SU-DHL-6 (cell line): ENCODE results near the gene EFTUD2.

Experiments
- H2AFZ ChIP-seq: fragments of 200-600 bp; sonication (generic); 2 replicates; pipeline ENCODE4 v1.6.1; 2014; ENCODE audit warnings: low read depth, mild to moderate bottlenecking, moderate library complexity, mixed read lengths, antibody characterized with exemption, low read length; ENCODE audit not compliant: severe bottlenecking
- H3F3A ChIP-seq: fragments of 200-600 bp; shearing (Covaris generic); 2 replicates; pipeline ENCODE4 v1.6.0; 2016; ENCODE audit warnings: antibody characterized with exemption, mild to moderate bottlenecking; ENCODE audit not compliant: insufficient read depth
- H3K27ac ChIP-seq: fragments of 200-600 bp; sonication (generic); 2 replicates; pipeline ENCODE4 v1.5.1; 2016; ENCODE audit warnings: low read depth, mild to moderate bottlenecking, low read length, moderate library complexity, mixed read lengths
- H3K27me3 ChIP-seq: fragments of 200-600 bp; sonication (generic), shearing (Covaris generic); 2 replicates; pipeline ENCODE4 v1.6.0; 2014; ENCODE audit warnings: mild to moderate bottlenecking, low read length
- H3K36me3 ChIP-seq: fragments of 200-600 bp; sonication (generic); 2 replicates; pipeline ENCODE4 v1.6.1; 2014; ENCODE audit warnings: mild to moderate bottlenecking, low read length, mixed read lengths
- H3K4me2 ChIP-seq: fragments of 300-600, 200-600 bp; shearing (Covaris generic), sonication (generic); 2 replicates; pipeline ENCODE4 v1.6.0; 2014; ENCODE audit warnings: low read length, low read depth, mild to moderate bottlenecking; ENCODE audit not compliant: poor library complexity, severe bottlenecking
- H3K4me3 ChIP-seq: fragments of 200-600 bp; sonication (generic); 2 replicates; pipeline ENCODE4 v1.5.1; 2014; ENCODE audit warnings: antibody characterized with exemption, low read length, mild to moderate bottlenecking, mixed read lengths; ENCODE audit not compliant: insufficient read depth, poor library complexity, severe bottlenecking
- H3K79me2 ChIP-seq: fragments of 200-600 bp; sonication (generic); 2 replicates; pipeline ENCODE4 v1.6.1; 2014; ENCODE audit warnings: mild to moderate bottlenecking, low read length, moderate library complexity; ENCODE audit not compliant: insufficient read depth
- H3K9ac ChIP-seq: fragments of 200-600 bp; sonication (generic); 2 replicates; pipeline ENCODE4 v1.7.0; 2014; ENCODE audit warnings: mild to moderate bottlenecking, low read length
- H3K9me2 ChIP-seq: fragments of 200-600 bp; sonication (generic); replicated peaks from 2 replicates; pipeline ENCODE4 v1.6.1; 2014; ENCODE audit warnings: low read length; ENCODE audit not compliant: insufficient read depth
- H3K9me3 ChIP-seq: fragments of 200-600 bp; sonication (generic); 2 replicates; pipeline ENCODE4 v1.6.1; 2014; ENCODE audit warnings: low read length, mixed read lengths; ENCODE audit not compliant: insufficient read depth
- H4K20me1 ChIP-seq: fragments of 200-600 bp; sonication (generic); 2 replicates; pipeline ENCODE4 v1.6.1; 2014; ENCODE audit warnings: low read depth, mild to moderate bottlenecking, antibody characterized with exemption, low read length, moderate library complexity, mixed read lengths
- EZH2phosphoT487 ChIP-seq: fragments of 200-600 bp; sonication (generic), shearing (Covaris generic); conservative IDR thresholded peaks from 2 replicates; pipeline ENCODE4 v1.6.1; 2018; ENCODE audit warnings: mild to moderate bottlenecking, antibody characterized with exemption, low read length, moderate library complexity, mixed read lengths
- TF ChIP-seq, protein P1 (sequence below): fragments of 200-600 bp; sonication (generic); IDR thresholded peaks from one replicate; pipeline ENCODE4 v1.5.1; 2017; ENCODE audit warnings: antibody characterized with exemption, mild to moderate bottlenecking, low read length, moderate library complexity; ENCODE audit not compliant: insufficient read depth, poor library complexity, severe bottlenecking

EFTUD2 gene

GRCh38 chr17:44867841-44868240, 31.4 kb downstream of the EFTUD2 start:
- no peak overlapping the region for H3K4me2 ChIP-seq
- H3K4me3 ChIP-seq: no peak overlapping the region
- H3K9me3 ChIP-seq: no peaks in the 10 kb centered on the region
- peaks cover 7% of the 10 kb centered on the region; the same call in 1 of the 2 replicates for H3F3A ChIP-seq
- H2AFZ ChIP-seq: no peak overlapping the region
- H3K9me2 ChIP-seq: no peaks in the 10 kb centered on the region
- no peak overlapping the region for H3K27ac ChIP-seq
- peaks cover 19% of the 10 kb centered on the region; the same call in 1 of the 2 replicates for H3K36me3 ChIP-seq
- no peaks in the 10 kb centered on the region for H3K27me3 ChIP-seq
- H3K79me2 ChIP-seq: no peaks in the 10 kb centered on the region
- no peaks in the 10 kb centered on the region for H4K20me1 ChIP-seq
- no peak overlapping the region for H3K9ac ChIP-seq
- no peak for TF ChIP-seq EZH2phosphoT487
- TF ChIP-seq, protein P1, sequence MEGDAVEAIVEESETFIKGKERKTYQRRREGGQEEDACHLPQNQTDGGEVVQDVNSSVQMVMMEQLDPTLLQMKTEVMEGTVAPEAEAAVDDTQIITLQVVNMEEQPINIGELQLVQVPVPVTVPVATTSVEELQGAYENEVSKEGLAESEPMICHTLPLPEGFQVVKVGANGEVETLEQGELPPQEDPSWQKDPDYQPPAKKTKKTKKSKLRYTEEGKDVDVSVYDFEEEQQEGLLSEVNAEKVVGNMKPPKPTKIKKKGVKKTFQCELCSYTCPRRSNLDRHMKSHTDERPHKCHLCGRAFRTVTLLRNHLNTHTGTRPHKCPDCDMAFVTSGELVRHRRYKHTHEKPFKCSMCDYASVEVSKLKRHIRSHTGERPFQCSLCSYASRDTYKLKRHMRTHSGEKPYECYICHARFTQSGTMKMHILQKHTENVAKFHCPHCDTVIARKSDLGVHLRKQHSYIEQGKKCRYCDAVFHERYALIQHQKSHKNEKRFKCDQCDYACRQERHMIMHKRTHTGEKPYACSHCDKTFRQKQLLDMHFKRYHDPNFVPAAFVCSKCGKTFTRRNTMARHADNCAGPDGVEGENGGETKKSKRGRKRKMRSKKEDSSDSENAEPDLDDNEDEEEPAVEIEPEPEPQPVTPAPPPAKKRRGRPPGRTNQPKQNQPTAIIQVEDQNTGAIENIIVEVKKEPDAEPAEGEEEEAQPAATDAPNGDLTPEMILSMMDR: no peak

GRCh38 chr17:44865931-44866330, 33.3 kb downstream of the EFTUD2 start:
- H3K79me2 ChIP-seq: no peaks in the 10 kb centered on the region
- H2AFZ ChIP-seq: no peak overlapping the region
- H4K20me1 ChIP-seq: no peaks in the 10 kb centered on the region
- H3K36me3 ChIP-seq: 0 out of 2 replicates have a peak, but pooled peaks cover 8% of the 10 kb centered on the region
- no peaks in the 10 kb centered on the region for H3K27me3 ChIP-seq
- no peaks in the 10 kb centered on the region for H3K9me3 ChIP-seq
- H3F3A ChIP-seq: peaks cover 7% of the 10 kb centered on the region; the same call in 1 of the 2 replicates
- no peak overlapping the region for H3K4me3 ChIP-seq
- no peak overlapping the region for H3K4me2 ChIP-seq
- TF ChIP-seq EZH2phosphoT487: no peak
- TF ChIP-seq, protein P1: no peak
- no peak overlapping the region for H3K27ac ChIP-seq
- no peaks in the 10 kb centered on the region for H3K9me2 ChIP-seq
- no peak overlapping the region for H3K9ac ChIP-seq

DNA sequence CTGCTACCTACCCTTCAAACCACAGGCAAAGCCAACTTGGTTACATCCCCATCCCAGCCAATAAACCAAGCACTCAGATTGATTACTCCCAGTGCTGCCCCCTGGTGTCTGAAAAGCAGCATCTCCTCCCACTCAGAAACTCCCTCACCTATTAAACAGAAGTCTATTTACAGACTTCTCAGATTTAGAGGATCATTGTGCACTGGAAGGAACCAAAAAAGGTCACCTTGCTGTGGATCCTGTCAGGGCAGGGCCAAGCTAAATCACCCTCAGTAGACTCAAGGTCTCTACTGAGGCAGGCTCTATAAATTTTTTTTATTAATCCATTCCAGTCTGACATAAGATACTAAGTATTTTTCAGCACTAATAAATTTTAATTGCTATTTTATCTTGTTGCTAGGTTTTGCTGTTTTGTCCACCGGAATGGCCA, 34.0 kb downstream of the EFTUD2 start:
- Histone ChIP-seq H3K27ac (no peak overlapping the region), H3K79me2 (no peaks in the 10 kb centered on the region), H3K9me3 (no peaks in the 10 kb centered on the region), H3K9me2 (no peaks in the 10 kb centered on the region), H2AFZ (no peak overlapping the region), H3K36me3 (0 out of 2 replicates have a peak, but pooled peaks cover 8% of the 10 kb centered on the region), H3K9ac (no peak overlapping the region), H4K20me1 (no peaks in the 10 kb centered on the region), H3K4me2 (no peak overlapping the region), H3K4me3 (no peak overlapping the region), H3K27me3 (no peaks in the 10 kb centered on the region), H3F3A (peaks cover 7% of the 10 kb centered on the region; the same call in 1 of the 2 replicates)
- TF ChIP-seq, protein P1: peak; percentile 85
- no peak for TF ChIP-seq EZH2phosphoT487
